GM12892 (cell line): Measurements from ENCODE around the gene ATP5PO.
"Not testable (repeated sequence)": the region's sequence is repeated elsewhere in the genome, so short reads cannot be mapped to it uniquely, and the experiment has no call there.

Experiments used
- DNase-seq: peaks from one replicate; pipeline ENCODE4 v3.0.0; 2011; ENCODE audit not compliant: insufficient read length
- FAIRE-seq: peaks from 2 replicates; lab custom pipeline; 2011; peaks lifted over from hg19 to GRCh38; lab: Jason Lieb, UNC
- POLR2A ChIP-seq: IDR thresholded peaks from 2 replicates; pipeline ENCODE4 v1.6.1; 2011; ENCODE audit warnings: low read depth, low read length, control low read depth
- POLR2AphosphoS5 ChIP-seq: IDR thresholded peaks from 2 replicates; pipeline ENCODE4 v1.6.1; 2011; ENCODE audit warnings: low read depth, low read length, control low read depth
- TAF1 ChIP-seq: IDR thresholded peaks from 2 replicates; pipeline ENCODE4 v1.6.1; 2011; ENCODE audit warnings: low read depth, mild to moderate bottlenecking, control low read depth, low read length, borderline replicate concordance

Gene ATP5PO

DNA sequence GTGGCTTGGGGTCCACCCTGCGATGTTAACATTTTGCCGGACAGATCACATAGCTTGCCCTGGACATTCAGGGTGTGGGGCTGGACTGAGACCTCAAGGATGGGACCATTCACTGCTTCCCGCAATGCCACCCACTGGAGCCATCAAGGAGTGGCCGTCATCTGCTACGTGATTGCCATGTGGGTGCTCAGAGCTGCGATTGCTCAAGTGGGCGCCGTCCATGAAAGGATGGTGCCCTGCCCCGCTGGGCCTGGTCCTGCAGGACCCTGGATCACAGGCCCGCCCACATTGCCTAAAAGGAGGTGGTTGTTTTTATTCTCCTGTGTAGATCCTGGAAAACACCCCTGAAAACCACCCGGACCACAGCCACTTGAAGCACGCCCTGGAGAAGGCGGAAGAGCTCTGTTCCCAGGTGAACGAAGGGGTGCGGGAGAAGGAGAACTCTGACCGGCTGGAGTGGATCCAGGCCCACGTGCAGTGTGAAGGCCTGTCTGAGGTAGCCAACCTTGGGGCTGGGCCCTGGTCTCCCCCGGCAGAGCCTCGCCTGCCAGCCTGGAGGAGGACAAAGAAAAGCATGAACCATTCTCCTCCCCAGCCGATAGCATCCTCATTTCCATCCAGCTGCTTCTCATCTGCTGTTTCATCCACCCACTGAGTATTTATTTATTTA lies 40.4 kb downstream of the ATP5PO start:
- TF ChIP-seq POLR2AphosphoS5 = no peak
- TF ChIP-seq TAF1 = no peak
- no peak for TF ChIP-seq POLR2A
- FAIRE-seq (no peak), DNase-seq (no peak)

GRCh38 chr21:33874161-33874560 lies 41.4 kb downstream of the ATP5PO start:
- DNase-seq (no peak), FAIRE-seq (no peak)
- no peak for TF ChIP-seq TAF1
- no peak for TF ChIP-seq POLR2AphosphoS5
- TF ChIP-seq POLR2A = no peak

- DNase-seq = no peak
- FAIRE-seq = no peak
- no peak for TF ChIP-seq TAF1
- no peak for TF ChIP-seq POLR2AphosphoS5
Measured at GRCh38 chr21:33872881-33873515, 42.6 kb downstream of the ATP5PO start.

GRCh38 chr21:33871171-33871570 lies 44.4 kb downstream of the ATP5PO start:
- TF ChIP-seq POLR2AphosphoS5 (no peak), TAF1 (no peak), POLR2A (no peak)
- DNase-seq (no peak), FAIRE-seq (no peak)

DNA sequence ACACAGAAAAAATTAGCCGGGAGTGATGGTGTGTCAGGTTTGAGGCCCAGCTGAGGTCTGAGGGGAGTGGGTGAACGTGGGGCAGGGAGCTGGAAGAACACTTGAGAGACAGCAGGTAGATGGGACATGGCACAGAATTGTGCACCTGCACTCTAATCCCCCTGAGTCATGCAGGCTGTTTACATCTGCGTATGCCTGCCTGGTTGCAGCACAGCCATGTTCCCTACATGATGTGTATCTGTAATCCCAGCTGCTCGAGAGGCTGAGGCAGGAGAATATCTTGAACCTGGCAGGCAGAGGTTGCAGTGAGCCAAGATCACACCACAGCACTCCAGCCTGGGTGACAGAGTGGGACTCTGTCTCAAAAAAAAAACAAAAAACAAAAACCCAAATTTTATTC lies 44.8 kb downstream of the ATP5PO start:
- DNase-seq (no peak), FAIRE-seq (no peak)
- no peak for TF ChIP-seq POLR2AphosphoS5
- TF ChIP-seq POLR2A = no peak

GRCh38 chr21:33869873-33870272 lies 45.7 kb downstream of the ATP5PO start:
- FAIRE-seq (no peak), DNase-seq (no peak)
- TF ChIP-seq POLR2A (no peak), POLR2AphosphoS5 (no peak), TAF1 (no peak)

GRCh38 chr21:33867868-33868267 lies 47.7 kb downstream of the ATP5PO start:
- FAIRE-seq, DNase-seq: not testable (repeated sequence)

- no peak for DNase-seq
- TF ChIP-seq POLR2AphosphoS5 (no peak), TAF1 (no peak), POLR2A (no peak)
- FAIRE-seq = no peak
Measured at GRCh38 chr21:33866826-33867225, 48.8 kb downstream of the ATP5PO start.

DNA sequence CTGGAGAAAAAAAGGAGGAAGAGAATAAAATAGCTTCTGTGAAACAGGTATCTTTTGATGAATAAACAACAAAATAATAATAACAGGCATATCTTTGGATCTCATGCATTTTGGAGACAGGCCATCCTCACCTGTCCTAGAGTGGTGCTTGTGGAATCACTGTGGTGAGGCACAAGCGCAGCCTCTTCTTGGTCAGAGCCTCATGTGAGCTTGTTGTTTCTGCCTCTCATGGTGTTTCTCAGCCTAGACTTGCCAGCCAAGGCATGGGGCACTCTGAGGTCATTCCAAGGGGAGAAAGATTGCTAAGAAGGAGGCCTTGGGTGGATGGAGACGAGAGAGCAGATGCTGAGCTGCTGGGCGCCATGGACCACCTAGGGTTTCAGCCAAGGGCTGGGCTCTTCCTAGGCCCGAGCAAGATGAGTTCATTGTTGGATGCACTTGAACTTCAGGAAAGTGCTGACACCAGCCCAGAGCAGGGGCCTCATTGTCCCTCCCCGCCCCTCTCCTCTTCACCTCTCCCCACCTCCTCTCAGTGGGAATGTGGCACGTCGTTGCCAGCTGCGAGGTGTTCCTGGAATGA lies 49.5 kb downstream of the ATP5PO start:
- TF ChIP-seq POLR2A (no peak), TAF1 (no peak), POLR2AphosphoS5 (no peak)
- no peak for DNase-seq
- no peak for FAIRE-seq

GRCh38 chr21:33865176-33865575 lies 50.4 kb downstream of the ATP5PO start:
- no peak for TF ChIP-seq TAF1
- no peak for TF ChIP-seq POLR2A
- no peak for TF ChIP-seq POLR2AphosphoS5
- DNase-seq (no peak), FAIRE-seq (no peak)

DNA sequence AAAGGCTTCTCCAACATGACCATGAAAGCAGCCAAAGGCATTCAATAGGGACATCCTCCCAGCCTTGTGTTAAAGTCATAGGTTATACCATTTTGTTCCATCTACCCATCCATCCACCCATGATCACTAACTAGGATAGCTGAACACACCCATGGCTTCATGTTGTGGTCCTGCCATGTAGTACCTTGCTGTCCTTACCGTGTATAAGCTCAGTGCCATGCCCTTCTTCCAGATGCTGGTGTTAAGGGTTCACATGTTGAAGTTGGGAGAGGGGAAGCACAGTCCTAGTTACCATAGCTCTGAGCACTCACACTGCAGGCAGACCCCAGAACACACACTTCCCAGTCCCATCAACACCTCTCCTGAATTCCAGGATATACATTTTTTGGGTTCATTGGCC lies 51.5 kb downstream of the ATP5PO start:
- no peak for TF ChIP-seq POLR2AphosphoS5
- TF ChIP-seq POLR2A = no peak
- TF ChIP-seq TAF1 = no peak
- DNase-seq (no peak), FAIRE-seq (no peak)

GRCh38 chr21:33863191-33863590 lies 52.4 kb downstream of the ATP5PO start:
- DNase-seq, FAIRE-seq: not testable (repeated sequence)

DNA sequence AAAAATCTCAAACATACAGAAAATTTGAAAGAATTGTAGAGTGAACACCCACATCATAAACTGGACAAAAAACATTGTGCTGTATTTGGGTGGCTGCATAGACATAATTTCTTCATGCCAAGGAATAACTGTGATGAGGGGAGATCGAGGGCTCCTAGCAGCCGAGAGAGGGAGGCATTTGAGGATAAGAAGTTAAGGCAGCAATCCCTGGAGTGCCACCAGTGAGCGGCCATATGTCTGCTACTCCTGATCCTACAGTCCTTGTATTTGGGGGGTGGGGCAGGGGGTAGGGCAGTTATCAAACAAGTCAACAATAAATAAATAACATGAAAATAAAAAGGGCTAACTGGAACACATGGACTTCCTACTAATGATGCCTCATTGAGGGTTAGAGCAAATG lies 54.5 kb downstream of the ATP5PO start:
- FAIRE-seq = no peak
- no peak for DNase-seq
- TF ChIP-seq POLR2A (no peak), TAF1 (no peak), POLR2AphosphoS5 (no peak)
